ENCODE measurements around the gene IL1RAP.

DNA sequence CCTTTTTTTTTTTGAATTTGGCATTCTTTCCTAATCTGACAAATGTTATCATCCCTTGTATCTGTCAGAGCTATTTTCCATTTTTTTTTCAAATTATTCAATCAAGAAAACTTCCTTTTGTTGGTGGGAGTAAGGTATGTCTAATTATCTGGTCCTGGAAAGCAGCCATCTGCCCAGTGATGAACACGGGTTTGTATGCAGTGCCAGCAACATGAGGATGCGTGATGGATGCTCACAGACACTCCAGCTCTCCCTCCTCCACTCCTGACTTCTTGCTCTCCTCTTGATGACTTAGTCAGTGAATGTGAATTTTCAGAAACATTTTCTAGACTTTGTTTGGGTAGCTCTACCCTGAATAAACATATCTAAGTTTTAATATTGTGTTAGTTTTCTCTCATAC is 79.2 kb downstream of the IL1RAP start:
- no peak for TF ChIP-seq EZH2phosphoT487 (IDR thresholded peaks at IDR 0.05; ENCODE audit: unreplicated experiment)
- TF ChIP-seq, protein P1, sequence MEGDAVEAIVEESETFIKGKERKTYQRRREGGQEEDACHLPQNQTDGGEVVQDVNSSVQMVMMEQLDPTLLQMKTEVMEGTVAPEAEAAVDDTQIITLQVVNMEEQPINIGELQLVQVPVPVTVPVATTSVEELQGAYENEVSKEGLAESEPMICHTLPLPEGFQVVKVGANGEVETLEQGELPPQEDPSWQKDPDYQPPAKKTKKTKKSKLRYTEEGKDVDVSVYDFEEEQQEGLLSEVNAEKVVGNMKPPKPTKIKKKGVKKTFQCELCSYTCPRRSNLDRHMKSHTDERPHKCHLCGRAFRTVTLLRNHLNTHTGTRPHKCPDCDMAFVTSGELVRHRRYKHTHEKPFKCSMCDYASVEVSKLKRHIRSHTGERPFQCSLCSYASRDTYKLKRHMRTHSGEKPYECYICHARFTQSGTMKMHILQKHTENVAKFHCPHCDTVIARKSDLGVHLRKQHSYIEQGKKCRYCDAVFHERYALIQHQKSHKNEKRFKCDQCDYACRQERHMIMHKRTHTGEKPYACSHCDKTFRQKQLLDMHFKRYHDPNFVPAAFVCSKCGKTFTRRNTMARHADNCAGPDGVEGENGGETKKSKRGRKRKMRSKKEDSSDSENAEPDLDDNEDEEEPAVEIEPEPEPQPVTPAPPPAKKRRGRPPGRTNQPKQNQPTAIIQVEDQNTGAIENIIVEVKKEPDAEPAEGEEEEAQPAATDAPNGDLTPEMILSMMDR (conservative IDR thresholded peaks at IDR 0.05; ENCODE audit: low read depth in 2 of 2), result no peak
- TF ChIP-seq POLR2AphosphoS5 (IDR thresholded peaks at IDR 0.05; ENCODE audit: low read depth), result no peak
- no peak for TF ChIP-seq REST (IDR thresholded peaks at IDR 0.05; ENCODE audit: unreplicated experiment)
- no peak for TF ChIP-seq EZH2 (IDR thresholded peaks at IDR 0.05; ENCODE audit: low read depth, unreplicated experiment)
- no peak for TF ChIP-seq CREB1 (CRISPR knock-in tag; IDR thresholded peaks at IDR 0.05; ENCODE audit: low read depth)
- TF ChIP-seq NANOG (IDR thresholded peaks at IDR 0.05; ENCODE audit: borderline replicate concordance), result no peak
- TF ChIP-seq STAT1 (IDR thresholded peaks at IDR 0.05; ENCODE audit: unreplicated experiment), result no peak
